SK-N-SH (cell line): ENCODE results near the gene GPR85. TPM values are rescaled to one million over a fixed set of nuclear protein-coding genes. Genes with fewer than 3 reads are reported as not detected.

Source experiments
- CTCF ChIA-PET: fragments of 300-600, 350-600 bp; formaldehyde crosslinking; extraction: SDS; loops from one replicate; lab custom pipeline; 2021; lab: Yijun Ruan, JAX
- POLR2A ChIA-PET: fragments of 350-600 bp; sonication (Branson Sonifier 250); formaldehyde crosslinking; extraction: SDS; loops from one replicate; lab custom pipeline; 2020; ENCODE audit warnings: antibody characterized with exemption, inconsistent platforms; lab: Yijun Ruan, JAX
- DNase-seq: peaks from one replicate; pipeline ENCODE4 v3.0.0; 2012
- H2AFZ ChIP-seq: fragments of 200-600 bp; sonication (generic); 2 replicates; pipeline ENCODE4 v1.8.1; 2016; ENCODE audit warnings: antibody characterized with exemption, mild to moderate bottlenecking, low read depth
- H3F3A ChIP-seq: fragments of 200-600 bp; sonication (generic); replicated peaks from 2 replicates; pipeline ENCODE3; 2016; ENCODE audit warnings: antibody characterized with exemption, mild to moderate bottlenecking; ENCODE audit not compliant: insufficient read depth
- H3K27ac ChIP-seq, 2 experiments: fragments of 200-500 bp in 1 of 2; fragments of 200-600 bp in 1 of 2; sonication (Bioruptor generic) in 1 of 2; sonication (generic), shearing (Covaris generic) in 1 of 2; 2 replicates each; pipeline versions ENCODE4 v1.5.1 to v1.6.1; 2014 to 2016; ENCODE audit warnings: low read depth in 2 of 2, inconsistent platforms in 1 of 2, low read length in 1 of 2, mild to moderate bottlenecking in 1 of 2, mixed read lengths in 1 of 2
- H3K27me3 ChIP-seq: fragments of 200-600 bp; sonication (generic), shearing (Covaris generic); 2 replicates; pipeline ENCODE4 v1.6.1; 2016; ENCODE audit warnings: mixed run types; ENCODE audit not compliant: insufficient read depth
- H3K36me3 ChIP-seq, 2 experiments: fragments of 200-500 bp in 1 of 2; fragments of 200-600 bp in 1 of 2; sonication (Bioruptor generic) in 1 of 2; sonication (generic) in 1 of 2; replicated peaks in 1 of 2; 2 replicates each; pipeline versions ENCODE3 to v1.5.1; 2014 to 2016; ENCODE audit warnings: low read length in 1 of 2, mild to moderate bottlenecking in 1 of 2; ENCODE audit not compliant: insufficient read depth in 2 of 2, control insufficient read depth in 1 of 2
- H3K4me1 ChIP-seq, 2 experiments: fragments of 200-500 bp in 1 of 2; fragments of 200-600 bp in 1 of 2; sonication (Bioruptor generic) in 1 of 2; sonication (generic), shearing (Covaris generic) in 1 of 2; 2 replicates each; pipeline versions ENCODE4 v1.5.1 to v1.6.1; 2014 to 2016; ENCODE audit warnings: low read depth in 1 of 2, low read length in 1 of 2, mixed run types in 1 of 2; ENCODE audit not compliant: insufficient read depth in 2 of 2, control insufficient read depth in 1 of 2
- H3K4me2 ChIP-seq: fragments of 200-600 bp; sonication (generic), shearing (Covaris generic); 2 replicates; pipeline ENCODE4 v1.6.1; 2017; ENCODE audit warnings: mixed run types
- H3K4me3 ChIP-seq, 2 experiments: fragments of 200-500 bp in 1 of 2; fragments of 200-600 bp in 1 of 2; sonication (Bioruptor generic) in 1 of 2; sonication (generic), shearing (Covaris generic) in 1 of 2; 2 replicates each; pipeline versions ENCODE4 v1.5.1 to v1.8.1; 2014 to 2016; ENCODE audit warnings: low read depth in 2 of 2, inconsistent platforms in 1 of 2, low read length in 1 of 2, mild to moderate bottlenecking in 1 of 2, mixed read lengths in 1 of 2, moderate library complexity in 1 of 2
- H3K79me2 ChIP-seq: fragments of 200-600 bp; sonication (generic); 2 replicates; pipeline ENCODE4 v1.8.1; 2017; ENCODE audit warnings: mild to moderate bottlenecking; ENCODE audit not compliant: insufficient read depth
- H3K9ac ChIP-seq: fragments of 200-600 bp; sonication (generic); 2 replicates; pipeline ENCODE4 v1.6.1; 2017; ENCODE audit warnings: mixed run types
- H3K9me2 ChIP-seq: fragments of 200-600 bp; sonication (generic); 2 replicates; pipeline ENCODE4 v1.6.1; 2017; ENCODE audit warnings: mixed run types
- H3K9me3 ChIP-seq: fragments of 200-600 bp; sonication (generic); 2 replicates; pipeline ENCODE4 v1.6.1; 2017; ENCODE audit warnings: mixed run types, mild to moderate bottlenecking, moderate library complexity
- H4K20me1 ChIP-seq: fragments of 200-600 bp; sonication (generic); 2 replicates; pipeline ENCODE4 v1.6.1; 2017; ENCODE audit warnings: mild to moderate bottlenecking, mixed run types; ENCODE audit not compliant: insufficient read depth
- CHD2 ChIP-seq: fragments of 150-350 bp; IDR thresholded peaks from 2 replicates; pipeline ENCODE4 v1.6.1; 2018; ENCODE audit warnings: low read length; ENCODE audit not compliant: partially characterized antibody
- CTCF ChIP-seq: fragments of 200-600 bp; sonication (generic); IDR thresholded peaks from 2 replicates; pipeline ENCODE4 v1.6.1; 2017; ENCODE audit warnings: antibody characterized with exemption, mild to moderate bottlenecking, moderate library complexity
- ELF1 ChIP-seq: IDR thresholded peaks from 2 replicates; pipeline ENCODE4 v1.4.0; 2012
- EP300 ChIP-seq, 2 experiments: IDR thresholded peaks; 2 replicates each; pipeline versions ENCODE4 v1.4.0 to v1.6.1; 2012; ENCODE audit warnings: borderline replicate concordance in 1 of 2, low read depth in 1 of 2, low read length in 1 of 2
- FOXJ3 ChIP-seq: sonication (generic); formaldehyde crosslinking; IDR thresholded peaks from 2 replicates; pipeline ENCODE4 v1.5.1; 2020; ENCODE audit warnings: mild to moderate bottlenecking, missing genetic modification reagents
- IRF3 ChIP-seq: fragments of 150-350 bp; IDR thresholded peaks from 2 replicates; pipeline ENCODE4 v1.6.1; 2016; ENCODE audit warnings: mild to moderate bottlenecking, low read depth, low read length
- MEF2A ChIP-seq: IDR thresholded peaks from 2 replicates; pipeline ENCODE4 v1.4.0; 2012; ENCODE audit warnings: low read depth, borderline replicate concordance
- NFIC ChIP-seq: IDR thresholded peaks from 2 replicates; pipeline ENCODE4 v1.4.0; 2012; ENCODE audit warnings: borderline replicate concordance
- NRF1 ChIP-seq: IDR thresholded peaks from 2 replicates; pipeline ENCODE4 v1.6.1; 2012; ENCODE audit warnings: low read depth, mild to moderate bottlenecking, low read length
- PBX3 ChIP-seq: IDR thresholded peaks from 2 replicates; pipeline ENCODE4; 2012
- POLR2AphosphoS5 ChIP-seq: IDR thresholded peaks from 2 replicates; pipeline ENCODE4 v1.6.1; 2012; ENCODE audit warnings: low read depth, low read length
- RCOR1 ChIP-seq: fragments of 150-350 bp; IDR thresholded peaks from 2 replicates; pipeline ENCODE4 v1.6.1; 2017; ENCODE audit warnings: antibody characterized with exemption, low read length
- REST ChIP-seq: IDR thresholded peaks from 2 replicates; pipeline ENCODE4 v1.6.1; 2012; ENCODE audit warnings: mild to moderate bottlenecking, low read depth, low read length, moderate library complexity
- RFX5 ChIP-seq: IDR thresholded peaks from 2 replicates; pipeline ENCODE4 v1.6.1; 2012; ENCODE audit warnings: mild to moderate bottlenecking, improper control_type of control experiment, low read length
- RXRA ChIP-seq: IDR thresholded peaks from 2 replicates; pipeline ENCODE4 v1.4.0; 2012; ENCODE audit warnings: low read depth, mild to moderate bottlenecking, borderline replicate concordance
- SMC3 ChIP-seq: IDR thresholded peaks from 2 replicates; pipeline ENCODE4 v1.6.1; 2012; ENCODE audit warnings: low read depth, low read length, improper control_type of control experiment
- TAF1 ChIP-seq: IDR thresholded peaks from 2 replicates; pipeline ENCODE4 v1.6.1; 2012; ENCODE audit warnings: low read depth, mild to moderate bottlenecking, low read length, moderate library complexity, borderline replicate concordance
- TCF12 ChIP-seq: IDR thresholded peaks from 2 replicates; pipeline ENCODE4 v1.4.0; 2012
- TEAD4 ChIP-seq: IDR thresholded peaks from 2 replicates; pipeline ENCODE4 v1.4.0; 2012; ENCODE audit warnings: mild to moderate bottlenecking, borderline replicate concordance; ENCODE audit not compliant: insufficient read depth
- USF2 ChIP-seq: fragments of 150-350 bp; IDR thresholded peaks from 2 replicates; pipeline ENCODE4 v1.6.1; 2017; ENCODE audit warnings: antibody characterized with exemption, low read length, low read depth, borderline replicate concordance
- polyA plus RNA-seq, 3 experiments: library from polyadenylated mRNA; depleted of rRNA; stranded (reverse); fragments of >200 nt; gene quantifications; 2 replicates each; pipeline ENCODE4 v1.2.3, GENCODE V29; 2012

Gene GPR85
- polyA plus RNA-seq, 1 of the 3 experiments (the other 2 are of a cell fraction): 2.9 TPM

GRCh38 chr7:113122744-113123143 is 36.1 kb upstream of the GPR85 start:
- no peaks in the 10 kb centered on the region for H3F3A ChIP-seq
- H3K9ac ChIP-seq: no peak overlapping the region
- H3K79me2 ChIP-seq: peaks cover 2% of the 10 kb centered on the region
- CTCF ChIA-PET: interaction anchor here (0.8 to 0.9 kb wide), 2 partner anchors 37 to 299 kb away, joined by 4 to 6 read pairs; no protein-coding TSS in a partner anchor
- TF ChIP-seq TCF12 (no peak), CTCF (no peak), TEAD4 (no peak), SMC3 (no peak), MEF2A (no peak), USF2 (no peak), NRF1 (no peak), RXRA (no peak), REST (no peak), TAF1 (no peak), CHD2 (no peak), ELF1 (no peak), POLR2AphosphoS5 (no peak), RCOR1 (no peak), NFIC (no peak), FOXJ3 (CRISPR knock-in tag) (no peak), PBX3 (no peak), EP300 (IDR thresholded peaks at IDR 0.05; ENCODE audit: borderline replicate concordance in 1 of 2, low read depth in 1 of 2, low read length in 1 of 2) (no peak), RFX5 (no peak), IRF3 (no peak)
- H3K27ac ChIP-seq: no peak overlapping the region
- H3K27me3 ChIP-seq: no peaks in the 10 kb centered on the region
- no peak overlapping the region for H2AFZ ChIP-seq
- no peaks in the 10 kb centered on the region for H3K9me3 ChIP-seq
- H4K20me1 ChIP-seq: no peaks in the 10 kb centered on the region
- no peak overlapping the region for H3K4me2 ChIP-seq
- no peak for DNase-seq
- no peaks in the 10 kb centered on the region for H3K9me2 ChIP-seq
- POLR2A ChIA-PET: no interaction called here
- no peak overlapping the region for H3K4me3 ChIP-seq
- H3K4me1 ChIP-seq: peaks cover under 1 to 18% of the 10 kb centered on the region in 2 experiments; a peak in 3 of 4 replicates
- no peaks in the 10 kb centered on the region for H3K36me3 ChIP-seq
